MM.1S (cell line): ENCODE measurements around the gene PLA2R1.

ENCODE experiments used
- DNase-seq: peaks from one replicate; pipeline ENCODE4 v3.0.0-alpha.2; 2015
- H2AFZ ChIP-seq: fragments of 300-600 bp; sonication (generic); 2 replicates; pipeline ENCODE4 v1.6.0; 2016; ENCODE audit warnings: antibody characterized with exemption, low read length
- H3F3A ChIP-seq: fragments of 300-600 bp; sonication (generic); 2 replicates; pipeline ENCODE4 v1.6.1; 2016; ENCODE audit warnings: mild to moderate bottlenecking, antibody characterized with exemption, low read length, moderate library complexity, mixed read lengths; ENCODE audit not compliant: insufficient read depth
- H3K27ac ChIP-seq: fragments of 300-600 bp; sonication (generic); 2 replicates; pipeline ENCODE4 v1.5.1; 2016; ENCODE audit warnings: mild to moderate bottlenecking, low read length
- H3K27me3 ChIP-seq: fragments of 300-600 bp; sonication (generic); replicated peaks from 2 replicates; pipeline ENCODE4 v1.6.0; 2016; ENCODE audit warnings: low read length; ENCODE audit not compliant: insufficient read depth
- H3K36me3 ChIP-seq: fragments of 300-600 bp; sonication (generic); replicated peaks from 2 replicates; pipeline ENCODE4 v1.6.1; 2016; ENCODE audit warnings: mild to moderate bottlenecking, low read length, mixed read lengths; ENCODE audit not compliant: insufficient read depth
- H3K4me1 ChIP-seq: fragments of 300-600 bp; sonication (generic); 2 replicates; pipeline ENCODE4 v1.6.1; 2016; ENCODE audit warnings: low read length, mixed read lengths
- H3K4me2 ChIP-seq: fragments of 300-600 bp; sonication (generic); 2 replicates; pipeline ENCODE4 v1.6.0; 2016; ENCODE audit warnings: low read depth, low read length
- H3K4me3 ChIP-seq: fragments of 300-600 bp; sonication (generic); 2 replicates; pipeline ENCODE4 v1.5.1; 2016; ENCODE audit warnings: low read length, mixed read lengths
- H3K79me2 ChIP-seq: fragments of 300-600 bp; sonication (generic); 2 replicates; pipeline ENCODE4 v1.6.1; 2016; ENCODE audit warnings: mixed run types, low read length, mixed read lengths
- H3K9ac ChIP-seq: fragments of 300-600 bp; sonication (generic); 2 replicates; pipeline ENCODE4 v1.6.1; 2016; ENCODE audit warnings: low read length, mixed read lengths
- H3K9me2 ChIP-seq: fragments of 300-600 bp; sonication (generic); replicated peaks from 2 replicates; pipeline ENCODE4 v1.6.1; 2016; ENCODE audit warnings: mild to moderate bottlenecking, low read length, mixed read lengths; ENCODE audit not compliant: insufficient read depth
- H3K9me3 ChIP-seq: fragments of 300-600 bp; sonication (generic); replicated peaks from 2 replicates; pipeline ENCODE4 v1.6.1; 2016; ENCODE audit warnings: mild to moderate bottlenecking, low read length, mixed read lengths; ENCODE audit not compliant: insufficient read depth
- H4K20me1 ChIP-seq: fragments of 300-600 bp; sonication (generic); 2 replicates; pipeline ENCODE4 v1.6.1; 2016; ENCODE audit warnings: mild to moderate bottlenecking, low read length, moderate library complexity, mixed read lengths; ENCODE audit not compliant: insufficient read depth
- EZH2 ChIP-seq: fragments of 300-600 bp; sonication (generic); optimal IDR thresholded peaks from 2 replicates; pipeline ENCODE3; 2017; ENCODE audit warnings: low read depth, mild to moderate bottlenecking, antibody characterized with exemption, low read length, mixed read lengths
- EZH2phosphoT487 ChIP-seq: fragments of 300-600 bp; sonication (generic); IDR thresholded peaks from 2 replicates; pipeline ENCODE4 v1.6.1; 2018; ENCODE audit warnings: antibody characterized with exemption, low read length
- TF ChIP-seq, protein P1 (sequence below): fragments of 300-600 bp; sonication (generic); IDR thresholded peaks from 2 replicates; pipeline ENCODE4 v1.5.1; 2016; ENCODE audit warnings: antibody characterized with exemption, low read length, mixed read lengths

Gene PLA2R1

DNA sequence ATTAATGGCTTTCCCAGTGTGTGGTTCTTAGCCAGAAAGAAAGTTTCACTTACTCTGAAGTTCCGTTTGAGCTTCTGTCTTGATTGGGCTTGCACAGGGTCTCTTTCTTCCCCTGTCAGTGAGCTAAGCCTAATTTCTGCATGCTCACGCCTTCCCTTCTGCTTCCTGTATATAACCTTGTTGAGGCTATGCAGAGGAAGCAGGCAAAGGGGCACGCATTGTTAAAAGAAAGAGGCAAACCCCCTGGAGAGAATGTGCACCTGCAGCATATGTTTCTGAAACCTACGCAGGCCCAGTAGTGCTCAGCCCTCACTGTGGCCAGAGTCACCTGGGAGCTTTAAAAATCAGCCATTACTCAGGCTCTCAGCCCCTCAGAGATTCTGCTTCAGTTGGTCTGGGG lies 14.5 kb upstream of the PLA2R1 start:
- DNase-seq: peak; percentile 86
- Histone ChIP-seq H3K79me2 (no peaks in the 10 kb centered on the region), H3K4me1 (peaks cover 8% of the 10 kb centered on the region; the same call in 1 of the 2 replicates), H3K36me3 (no peaks in the 10 kb centered on the region), H4K20me1 (no peaks in the 10 kb centered on the region), H3K9me2 (no peaks in the 10 kb centered on the region), H3K9me3 (no peaks in the 10 kb centered on the region), H3K4me3 (peak overlapping the region; percentile 16; the same call in 1 of the 2 replicates), H3K9ac (no peak overlapping the region), H3K4me2 (peak overlapping the region; percentile 51; the same call in 1 of the 2 replicates), H3K27ac (peak overlapping the region; percentile 52), H3F3A (peaks cover 11% of the 10 kb centered on the region; the same call in 1 of the 2 replicates), H3K27me3 (no peaks in the 10 kb centered on the region), H2AFZ (peak overlapping the region; percentile 56)
- no peak for TF ChIP-seq EZH2
- TF ChIP-seq, protein P1, sequence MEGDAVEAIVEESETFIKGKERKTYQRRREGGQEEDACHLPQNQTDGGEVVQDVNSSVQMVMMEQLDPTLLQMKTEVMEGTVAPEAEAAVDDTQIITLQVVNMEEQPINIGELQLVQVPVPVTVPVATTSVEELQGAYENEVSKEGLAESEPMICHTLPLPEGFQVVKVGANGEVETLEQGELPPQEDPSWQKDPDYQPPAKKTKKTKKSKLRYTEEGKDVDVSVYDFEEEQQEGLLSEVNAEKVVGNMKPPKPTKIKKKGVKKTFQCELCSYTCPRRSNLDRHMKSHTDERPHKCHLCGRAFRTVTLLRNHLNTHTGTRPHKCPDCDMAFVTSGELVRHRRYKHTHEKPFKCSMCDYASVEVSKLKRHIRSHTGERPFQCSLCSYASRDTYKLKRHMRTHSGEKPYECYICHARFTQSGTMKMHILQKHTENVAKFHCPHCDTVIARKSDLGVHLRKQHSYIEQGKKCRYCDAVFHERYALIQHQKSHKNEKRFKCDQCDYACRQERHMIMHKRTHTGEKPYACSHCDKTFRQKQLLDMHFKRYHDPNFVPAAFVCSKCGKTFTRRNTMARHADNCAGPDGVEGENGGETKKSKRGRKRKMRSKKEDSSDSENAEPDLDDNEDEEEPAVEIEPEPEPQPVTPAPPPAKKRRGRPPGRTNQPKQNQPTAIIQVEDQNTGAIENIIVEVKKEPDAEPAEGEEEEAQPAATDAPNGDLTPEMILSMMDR: no peak
- no peak for TF ChIP-seq EZH2phosphoT487

GRCh38 chr2:160076241-160076640 lies 13.8 kb upstream of the PLA2R1 start:
- H3K4me3 ChIP-seq: no peak overlapping the region
- TF ChIP-seq, protein P1: no peak
- no peak for TF ChIP-seq EZH2
- TF ChIP-seq EZH2phosphoT487: no peak
- peak overlapping the region; percentile 52; the same call in 1 of the 2 replicates for H3K27ac ChIP-seq
- DNase-seq: no peak
- H3K4me2 ChIP-seq: peak overlapping the region; percentile 51; the same call in 1 of the 2 replicates
- no peaks in the 10 kb centered on the region for H4K20me1 ChIP-seq
- H3F3A ChIP-seq: peaks cover 11% of the 10 kb centered on the region; the same call in 1 of the 2 replicates
- H3K9me2 ChIP-seq: no peaks in the 10 kb centered on the region
- no peaks in the 10 kb centered on the region for H3K36me3 ChIP-seq
- H3K9me3 ChIP-seq: no peaks in the 10 kb centered on the region
- H3K9ac ChIP-seq: no peak overlapping the region
- no peaks in the 10 kb centered on the region for H3K27me3 ChIP-seq
- peak overlapping the region; percentile 56; the same call in 1 of the 2 replicates for H2AFZ ChIP-seq
- H3K79me2 ChIP-seq: no peaks in the 10 kb centered on the region
- H3K4me1 ChIP-seq: peaks cover 8% of the 10 kb centered on the region; the same call in 1 of the 2 replicates

DNA sequence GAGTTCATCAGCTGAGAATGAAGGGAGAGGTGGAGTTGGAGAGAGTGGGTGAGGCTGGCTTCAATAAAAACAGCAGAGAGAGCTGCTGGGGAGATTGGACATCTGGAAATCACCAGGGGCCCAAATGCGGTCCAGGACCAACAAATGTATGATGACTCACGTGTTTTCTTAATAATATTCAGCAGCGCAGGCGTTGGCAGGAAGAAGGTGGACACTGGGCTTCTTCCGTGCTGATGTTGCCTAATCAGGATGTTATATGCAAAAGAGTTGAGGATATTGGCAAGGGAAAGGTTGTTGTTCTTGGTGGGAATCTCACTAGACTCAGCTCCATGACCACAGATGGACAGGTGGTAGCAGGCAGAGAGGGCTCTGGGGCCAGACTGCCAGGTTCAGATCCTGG lies 12.8 kb upstream of the PLA2R1 start:
- Histone ChIP-seq H3K27me3 (no peaks in the 10 kb centered on the region), H3K9me2 (no peaks in the 10 kb centered on the region), H2AFZ (no peak overlapping the region), H3K36me3 (no peaks in the 10 kb centered on the region), H3K9ac (no peak overlapping the region), H3K4me3 (no peak overlapping the region), H3K4me1 (peaks cover 8% of the 10 kb centered on the region; the same call in 1 of the 2 replicates), H3K4me2 (no peak overlapping the region), H3K27ac (no peak overlapping the region), H3K9me3 (no peaks in the 10 kb centered on the region), H3F3A (peaks cover 11% of the 10 kb centered on the region; the same call in 1 of the 2 replicates), H4K20me1 (no peaks in the 10 kb centered on the region), H3K79me2 (no peaks in the 10 kb centered on the region)
- DNase-seq: no peak
- TF ChIP-seq, protein P1: no peak
- no peak for TF ChIP-seq EZH2
- no peak for TF ChIP-seq EZH2phosphoT487
